ENCODE measurements around the gene NTN1. TPM values are rescaled to one million over a fixed set of nuclear protein-coding genes. Genes with fewer than 3 reads are reported as not detected.

NTN1 gene
- total and polyA plus RNA-seq, 2 of the 4 experiments (the other 2 are of a cell fraction) = under 0.01 to 0.07 TPM

DNA sequence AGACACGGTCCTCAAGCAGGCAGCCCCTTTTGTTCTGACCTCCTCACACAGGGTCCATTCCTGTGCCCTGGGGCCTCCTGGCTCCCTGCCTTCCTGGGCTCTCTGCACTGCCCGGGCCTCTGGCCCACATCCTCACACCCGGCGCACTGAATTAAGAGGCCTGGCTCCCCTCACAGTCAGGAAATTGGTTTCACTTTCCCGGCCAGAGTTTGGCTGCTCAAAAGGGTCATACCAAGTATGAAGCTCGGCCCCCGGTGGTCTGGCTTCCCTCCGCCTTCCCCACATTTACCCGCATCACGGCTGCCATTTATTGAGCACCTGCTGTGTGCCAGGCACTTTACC, 220.0 kb downstream of the NTN1 start:
- peak overlapping the region; percentile 6; the same call in 1 of the 2 replicates for H4K91ac ChIP-seq (ENCODE audit: insufficient read depth, low read depth, low read length)
- H3K79me1 ChIP-seq (ENCODE audit: low read depth in 1 of 2, low read length in 2 of 2) = no peaks in the 10 kb centered on the region
- H3K23ac ChIP-seq (ENCODE audit: low read depth, low read length) = no peak overlapping the region
- no peak for DNase-seq
- H2BK20ac ChIP-seq (ENCODE audit: low read depth, low read length) = no peak overlapping the region
- H3K14ac ChIP-seq (replicated peaks; ENCODE audit: low read depth, low read length) = no peak overlapping the region
- peak overlapping the region in 1 of 2 experiments; percentile 52; a peak in 1 of 4 replicates for H4K8ac ChIP-seq (ENCODE audit: low read depth in 2 of 2, low read length in 2 of 2)
- H3K18ac ChIP-seq (ENCODE audit: low read depth, low read length) = no peak overlapping the region; the same call in 1 of the 2 replicates
- in situ Hi-C loops (cut with MboI; ENCODE audit: low sequenced_read_pairs) = no loop called here
- H4K5ac ChIP-seq (ENCODE audit: low read depth, low read length) = no peak overlapping the region; the same call in 1 of the 2 replicates
- POLR2A ChIA-PET (ENCODE audit: unreplicated experiment) = no interaction called here
- peak overlapping the region; percentile 52 for H2AFZ ChIP-seq (replicated peaks; ENCODE audit: low read length, poor library complexity)
- CTCF ChIA-PET = no interaction called here
- peak overlapping the region; percentile 3; the same call in 1 of the 2 replicates for H3K27ac ChIP-seq (ENCODE audit: insufficient read depth, low read length)
- no peak for TF ChIP-seq NFE2L2 (IDR thresholded peaks at IDR 0.05; ENCODE audit: low read depth, low read length)
- TF ChIP-seq CHD1 (IDR thresholded peaks at IDR 0.05; ENCODE audit: low read depth, low read length) = no peak
- no peak for TF ChIP-seq MAFK (IDR thresholded peaks at IDR 0.05; ENCODE audit: low read depth, low read length)
- TF ChIP-seq BHLHE40 (IDR thresholded peaks at IDR 0.05; ENCODE audit: low read depth, low read length) = no peak
- no peak for TF ChIP-seq MXI1 (IDR thresholded peaks at IDR 0.05; ENCODE audit: borderline replicate concordance, low read depth, low read length)
- TF ChIP-seq SMC3 (IDR thresholded peaks at IDR 0.05; ENCODE audit: low read depth, low read length) = no peak
- TF ChIP-seq POLR2A (IDR thresholded peaks at IDR 0.05; ENCODE audit: low read depth, low read length) = no peak
- TF ChIP-seq MAZ (IDR thresholded peaks at IDR 0.05; ENCODE audit: borderline replicate concordance, low read depth, low read length) = no peak
- TF ChIP-seq FOS (IDR thresholded peaks at IDR 0.05; ENCODE audit: low read depth, low read length) = no peak
- no peak for TF ChIP-seq RCOR1 (IDR thresholded peaks at IDR 0.05; ENCODE audit: insufficient replicate concordance, low read length)
- TF ChIP-seq CEBPB (IDR thresholded peaks at IDR 0.05; ENCODE audit: low read depth, low read length) = no peak
- TF ChIP-seq RFX5 (IDR thresholded peaks at IDR 0.05; ENCODE audit: low read depth, low read length) = no peak
- TF ChIP-seq, protein P1, sequence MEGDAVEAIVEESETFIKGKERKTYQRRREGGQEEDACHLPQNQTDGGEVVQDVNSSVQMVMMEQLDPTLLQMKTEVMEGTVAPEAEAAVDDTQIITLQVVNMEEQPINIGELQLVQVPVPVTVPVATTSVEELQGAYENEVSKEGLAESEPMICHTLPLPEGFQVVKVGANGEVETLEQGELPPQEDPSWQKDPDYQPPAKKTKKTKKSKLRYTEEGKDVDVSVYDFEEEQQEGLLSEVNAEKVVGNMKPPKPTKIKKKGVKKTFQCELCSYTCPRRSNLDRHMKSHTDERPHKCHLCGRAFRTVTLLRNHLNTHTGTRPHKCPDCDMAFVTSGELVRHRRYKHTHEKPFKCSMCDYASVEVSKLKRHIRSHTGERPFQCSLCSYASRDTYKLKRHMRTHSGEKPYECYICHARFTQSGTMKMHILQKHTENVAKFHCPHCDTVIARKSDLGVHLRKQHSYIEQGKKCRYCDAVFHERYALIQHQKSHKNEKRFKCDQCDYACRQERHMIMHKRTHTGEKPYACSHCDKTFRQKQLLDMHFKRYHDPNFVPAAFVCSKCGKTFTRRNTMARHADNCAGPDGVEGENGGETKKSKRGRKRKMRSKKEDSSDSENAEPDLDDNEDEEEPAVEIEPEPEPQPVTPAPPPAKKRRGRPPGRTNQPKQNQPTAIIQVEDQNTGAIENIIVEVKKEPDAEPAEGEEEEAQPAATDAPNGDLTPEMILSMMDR (conservative IDR thresholded peaks at IDR 0.05; ENCODE audit: low read depth, low read length) = no peak
- TF ChIP-seq, protein P2, sequence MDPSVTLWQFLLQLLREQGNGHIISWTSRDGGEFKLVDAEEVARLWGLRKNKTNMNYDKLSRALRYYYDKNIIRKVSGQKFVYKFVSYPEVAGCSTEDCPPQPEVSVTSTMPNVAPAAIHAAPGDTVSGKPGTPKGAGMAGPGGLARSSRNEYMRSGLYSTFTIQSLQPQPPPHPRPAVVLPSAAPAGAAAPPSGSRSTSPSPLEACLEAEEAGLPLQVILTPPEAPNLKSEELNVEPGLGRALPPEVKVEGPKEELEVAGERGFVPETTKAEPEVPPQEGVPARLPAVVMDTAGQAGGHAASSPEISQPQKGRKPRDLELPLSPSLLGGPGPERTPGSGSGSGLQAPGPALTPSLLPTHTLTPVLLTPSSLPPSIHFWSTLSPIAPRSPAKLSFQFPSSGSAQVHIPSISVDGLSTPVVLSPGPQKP (IDR thresholded peaks at IDR 0.05; ENCODE audit: borderline replicate concordance, low read depth, low read length) = no peak
- TF ChIP-seq, protein P3, sequence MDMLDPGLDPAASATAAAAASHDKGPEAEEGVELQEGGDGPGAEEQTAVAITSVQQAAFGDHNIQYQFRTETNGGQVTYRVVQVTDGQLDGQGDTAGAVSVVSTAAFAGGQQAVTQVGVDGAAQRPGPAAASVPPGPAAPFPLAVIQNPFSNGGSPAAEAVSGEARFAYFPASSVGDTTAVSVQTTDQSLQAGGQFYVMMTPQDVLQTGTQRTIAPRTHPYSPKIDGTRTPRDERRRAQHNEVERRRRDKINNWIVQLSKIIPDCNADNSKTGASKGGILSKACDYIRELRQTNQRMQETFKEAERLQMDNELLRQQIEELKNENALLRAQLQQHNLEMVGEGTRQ (IDR thresholded peaks at IDR 0.05; ENCODE audit: low read depth, low read length) = no peak
- TF ChIP-seq RAD21 (IDR thresholded peaks at IDR 0.05; ENCODE audit: low read length) = no peak
- H3K9me3 ChIP-seq (ENCODE audit: control insufficient read depth, insufficient read depth, low read length) = no peaks in the 10 kb centered on the region
- dilution Hi-C loops (cut with HindIII; ENCODE audit: low sequenced_read_pairs, unreplicated experiment) = no loop called here
- H3K4me2 ChIP-seq (ENCODE audit: low read depth, low read length) = no peak overlapping the region
- no peak for ATAC-seq (ENCODE audit: low read depth)
- H3K4ac ChIP-seq (ENCODE audit: low read depth, low read length) = peak overlapping the region; percentile 66
- BruUV-seq (replicated peaks) = no TSS peak
- no peak overlapping the region for H2BK15ac ChIP-seq (ENCODE audit: low read depth, low read length)
- H3K36me3 ChIP-seq (ENCODE audit: control insufficient read depth, insufficient read depth, low read length) = no peaks in the 10 kb centered on the region
- H3K27me3 ChIP-seq (ENCODE audit: control insufficient read depth, insufficient read depth, low read length) = no peaks in the 10 kb centered on the region
- H3K4me3 ChIP-seq (ENCODE audit: insufficient read depth, low read depth, low read length) = no peak overlapping the region
- H2BK120ac ChIP-seq (ENCODE audit: low read depth, low read length) = 0 out of 2 replicates have a peak overlapping the region, but pooled peaks have one; percentile 3
- peaks cover 27% of the 10 kb centered on the region for H3K4me1 ChIP-seq (ENCODE audit: control insufficient read depth, insufficient read depth, low read length)
- no peak overlapping the region for H3K56ac ChIP-seq (ENCODE audit: extremely low read depth, insufficient read depth, low read length)
- peaks cover 12% of the 10 kb centered on the region for H3K9me1 ChIP-seq (ENCODE audit: insufficient read depth, low read length)
- H2BK5ac ChIP-seq (ENCODE audit: low read depth, low read length, poor library complexity, severe bottlenecking) = no peak overlapping the region
- H3K9ac ChIP-seq (ENCODE audit: low read depth, low read length) = no peak overlapping the region
- intact Hi-C loops (cut with micrococcal nuclease) = no loop called here
- H2AK5ac ChIP-seq (ENCODE audit: low read depth, low read length) = peak overlapping the region; percentile 27; the same call in 1 of the 2 replicates
- 48% methylated on average over 3 of the region's 10 CpGs; no CpG with 5 or more reads in 1 of the 2 experiments for WGBS, 2 experiments (ENCODE audit: extremely low coverage in 2 of 2, insufficient read length in 1 of 2)
- H2AK9ac ChIP-seq (replicated peaks; ENCODE audit: low read depth, low read length, poor library complexity) = peak overlapping the region; percentile 23
- H4K20me1 ChIP-seq (ENCODE audit: insufficient read depth, low read length) = no peaks in the 10 kb centered on the region; the same call in 1 of the 2 replicates
